Stimulated activated CD4-positive, alpha-beta T cell treated with anti-CD3 and anti-CD28 coated beads, Interleukin-15, amount 100 ng/mL, for 48 hours (primary cell): ENCODE measurements around the gene TUBB4B.

Experiments
- DNase-seq, 2 donors: peaks; one replicate each; pipeline ENCODE4 v3.0.0-alpha.2; 2020; ENCODE audit warnings: low read depth in 2 of 2

The TUBB4B gene

DNA sequence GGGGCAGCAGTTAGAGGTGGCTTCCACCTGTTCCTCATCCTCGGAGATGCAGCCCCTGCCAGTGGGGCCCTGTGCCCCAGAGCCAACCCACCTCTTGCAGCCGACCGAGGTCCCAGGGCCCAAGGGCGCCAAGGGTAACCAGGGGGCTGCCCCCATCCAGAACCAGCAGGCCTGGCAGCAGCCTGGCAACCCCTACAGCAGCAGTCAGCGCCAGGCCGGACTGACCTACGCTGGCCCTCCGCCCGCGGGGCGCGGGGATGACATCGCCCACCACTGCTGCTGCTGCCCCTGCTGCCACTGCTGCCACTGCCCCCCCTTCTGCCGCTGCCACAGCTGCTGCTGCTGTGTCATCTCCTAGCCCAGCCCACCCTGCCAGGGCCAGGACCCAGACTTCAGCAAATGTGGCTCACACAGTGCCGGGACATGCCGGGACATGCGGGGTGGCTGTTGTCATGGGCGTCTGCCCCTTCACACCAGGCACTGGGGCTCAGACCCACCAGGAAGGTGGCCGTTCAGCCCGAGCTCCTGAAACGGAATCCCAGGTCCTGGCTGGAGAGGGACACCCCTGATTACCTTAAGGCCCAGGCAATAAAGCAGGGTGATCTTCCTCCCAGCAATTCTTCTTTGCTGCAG, 15.3 kb upstream of the TUBB4B start:
- DNase-seq = no peak

- no peak for DNase-seq
These were observed 14.6 kb upstream of the TUBB4B start for GRCh38 chr9:137226338-137227053.

DNA sequence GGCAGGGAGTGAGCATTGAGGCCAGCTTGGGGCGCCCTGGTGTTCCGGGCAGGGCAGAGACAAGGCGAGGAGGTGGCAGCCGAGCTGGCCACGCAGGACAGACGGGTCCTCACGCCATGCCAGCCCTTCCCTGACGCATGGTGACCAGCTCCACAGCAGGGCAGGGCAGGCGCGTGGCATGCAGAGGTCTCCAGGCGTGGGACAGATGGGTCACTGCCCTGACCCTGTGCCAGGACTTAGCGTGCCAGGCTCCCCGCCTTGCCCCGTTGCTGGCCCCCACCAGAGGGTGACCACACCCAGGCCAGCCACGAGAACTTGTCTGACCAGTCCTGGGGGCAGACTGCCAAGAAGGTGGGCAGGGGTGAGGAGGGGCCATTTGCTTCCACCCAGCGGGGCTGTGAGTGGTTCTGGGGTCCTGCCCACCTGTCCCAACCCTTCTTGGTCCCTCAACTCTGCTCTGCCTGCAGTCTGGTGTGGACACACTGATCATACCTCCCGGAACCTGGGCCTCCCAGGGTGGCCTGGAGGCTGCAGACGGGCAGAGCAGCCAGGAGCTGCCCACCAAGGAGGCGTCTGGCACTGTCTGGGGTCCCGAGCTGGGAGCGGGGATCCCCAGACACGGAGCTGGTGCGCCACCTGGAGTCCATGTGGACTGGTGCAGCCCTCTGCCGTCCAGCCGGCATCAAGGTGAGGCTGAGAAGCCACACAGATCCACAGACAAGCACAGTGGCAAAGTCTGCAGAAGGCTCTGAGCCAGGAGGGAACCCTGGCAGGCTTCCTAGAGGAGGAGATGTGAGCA, 13.8 kb upstream of the TUBB4B start, which contains the start of gene RNF224:
RNF224 (plus strand) TSS at position 449 of the 799 bp plus-strand sequence. CDS start 834 bp downstream, outside the sequence.
- DNase-seq = peak; percentile 73 to 77

GRCh38 chr9:137227853-137228505, 13.1 kb upstream of the TUBB4B start:
- DNase-seq = no peak

GRCh38 chr9:137228506-137228967, 12.6 kb upstream of the TUBB4B start:
- no peak for DNase-seq

DNA sequence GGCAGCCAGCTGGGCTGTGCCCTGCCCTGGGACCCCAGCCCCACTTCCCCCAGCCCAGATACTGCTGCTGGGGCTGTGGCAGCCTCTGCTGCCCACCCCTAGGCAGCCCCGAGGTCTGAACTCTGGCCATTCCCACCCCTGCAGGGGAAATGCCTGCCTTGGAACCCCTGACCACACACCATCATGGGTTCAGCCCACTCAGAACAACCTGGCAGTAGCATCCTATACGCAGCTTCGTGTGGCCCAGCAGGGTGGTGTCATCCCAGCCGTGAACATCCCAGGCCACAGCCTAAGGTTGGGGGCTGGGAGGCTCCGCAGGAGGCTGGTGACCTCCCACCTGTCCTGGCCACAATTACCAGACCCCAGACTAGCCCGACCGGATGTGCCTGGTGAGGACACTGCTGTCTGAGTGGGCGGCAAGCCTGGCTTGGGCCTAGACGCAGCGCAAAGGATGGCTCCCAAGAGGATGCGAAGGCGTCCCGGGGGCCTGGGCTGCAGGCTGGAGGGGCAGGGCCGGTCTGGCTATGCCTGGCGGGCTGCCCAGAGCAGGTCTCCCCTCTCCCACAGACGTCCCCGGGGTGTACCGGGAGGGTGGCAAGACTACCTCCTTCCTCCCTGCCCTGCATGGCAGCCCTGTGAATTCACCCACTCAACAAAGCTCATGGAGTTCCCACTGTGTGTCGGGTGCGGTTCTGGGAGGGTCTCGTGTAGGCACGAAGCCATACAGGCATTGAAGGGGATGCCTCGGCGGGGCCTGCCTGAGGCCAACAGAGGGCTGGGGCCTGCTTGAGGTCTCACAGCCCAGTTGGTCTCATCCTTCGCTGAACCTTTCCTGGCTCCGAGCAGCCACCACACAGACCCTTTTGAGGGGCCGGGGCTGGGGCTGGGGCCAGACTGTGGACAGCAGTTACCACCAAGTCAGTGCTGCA, 11.9 kb upstream of the TUBB4B start:
- DNase-seq = no peak

- DNase-seq = no peak
These were observed 11.0 kb upstream of the TUBB4B start for GRCh38 chr9:137229903-137230704.

- DNase-seq = no peak
These were observed 10.2 kb upstream of the TUBB4B start, which contains the start of gene SLC34A3 for GRCh38 chr9:137230705-137231371. TSS of gene SLC34A3 (plus strand) at chr9:137230901. CDS start at chr9:137231703, 802 bp downstream.

DNA sequence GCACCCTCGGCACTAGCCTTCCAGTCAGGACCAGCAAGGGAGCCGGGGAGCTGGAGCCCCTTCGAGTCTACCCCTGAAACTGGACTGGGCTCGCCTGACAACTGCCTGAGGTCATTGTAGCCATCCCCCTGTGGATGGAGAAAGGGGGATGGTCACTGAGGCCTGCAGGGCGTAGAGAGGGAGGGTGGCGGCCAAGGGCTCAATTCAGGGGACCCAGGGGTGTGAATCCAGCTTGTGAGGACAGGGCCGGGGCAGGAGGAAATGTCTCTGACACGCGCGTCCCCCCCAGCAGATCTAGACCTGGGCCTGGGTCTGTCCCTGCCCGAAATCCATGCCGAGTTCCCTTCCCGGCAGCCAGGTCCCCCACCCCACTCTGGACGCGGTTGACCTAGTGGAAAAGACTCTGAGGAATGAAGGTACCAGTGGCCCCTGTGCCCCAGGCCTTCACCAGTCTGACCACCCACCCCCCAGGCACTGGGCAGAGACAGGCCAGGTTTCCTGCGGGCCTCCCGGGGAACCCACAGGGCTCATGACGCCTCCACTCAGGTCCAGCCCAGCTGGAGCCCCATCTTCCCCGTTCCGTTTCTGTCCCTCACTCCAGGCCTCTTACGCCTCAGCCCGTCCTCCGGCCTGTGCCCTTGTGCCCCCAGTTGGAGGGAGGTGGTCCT, 9.6 kb upstream of the TUBB4B start:
- no peak for DNase-seq

DNA sequence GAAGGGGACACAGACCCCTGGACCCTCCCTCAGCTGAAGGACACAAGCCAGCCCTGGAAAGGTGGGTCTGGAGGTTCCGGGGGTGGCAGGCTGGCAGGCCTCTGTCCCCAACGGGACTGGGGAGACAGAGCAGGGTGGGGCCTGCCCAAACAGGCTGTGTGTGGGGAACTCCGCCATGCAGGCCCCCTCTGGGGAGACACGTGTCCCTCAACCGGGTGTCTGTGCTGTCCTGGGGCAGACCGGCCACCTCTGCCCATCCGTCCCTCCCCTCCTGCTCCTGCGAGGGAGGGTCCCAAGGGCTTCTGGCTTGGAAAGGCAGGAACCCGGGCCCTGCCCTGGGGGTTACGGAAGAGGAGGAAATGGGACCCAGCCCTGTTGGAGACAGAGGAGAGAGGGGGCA, 9.0 kb upstream of the TUBB4B start:
- DNase-seq = no peak

GRCh38 chr9:137232510-137232909, 8.6 kb upstream of the TUBB4B start:
- no peak for DNase-seq

DNA sequence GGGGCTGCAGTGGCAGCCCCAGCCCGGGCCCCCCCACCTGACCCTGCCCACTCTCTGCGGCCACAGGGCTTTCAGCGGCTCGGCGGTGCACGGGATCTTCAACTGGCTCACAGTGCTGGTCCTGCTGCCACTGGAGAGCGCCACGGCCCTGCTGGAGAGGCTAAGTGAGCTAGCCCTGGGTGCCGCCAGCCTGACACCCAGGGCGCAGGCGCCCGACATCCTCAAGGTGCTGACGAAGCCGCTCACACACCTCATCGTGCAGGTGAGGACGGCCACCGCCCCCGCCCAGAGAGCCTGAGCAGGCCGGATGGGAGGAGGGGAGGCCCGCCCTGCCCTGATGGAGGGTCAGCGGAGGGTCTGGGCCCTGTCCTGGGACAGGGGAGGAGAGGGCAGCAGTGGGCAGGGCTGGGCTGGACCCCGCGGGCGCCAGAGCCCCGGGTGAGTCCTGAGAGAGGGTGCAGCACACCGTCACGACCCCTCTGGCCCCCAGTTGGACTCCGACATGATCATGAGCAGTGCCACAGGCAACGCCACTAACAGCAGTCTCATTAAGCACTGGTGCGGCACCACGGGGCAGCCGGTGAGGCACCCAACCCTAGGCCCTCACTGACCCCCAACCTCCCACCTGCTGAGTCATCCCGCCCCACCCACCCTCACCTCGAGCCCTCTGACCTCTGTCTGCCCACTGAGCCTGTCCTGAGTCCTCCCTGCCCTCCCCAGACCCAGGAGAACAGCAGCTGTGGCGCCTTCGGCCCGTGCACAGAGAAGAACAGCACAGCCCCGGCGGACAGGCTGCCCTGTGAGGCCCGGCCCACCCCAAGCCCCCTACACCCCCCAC, 7.7 kb upstream of the TUBB4B start:
- DNase-seq = no peak

DNA sequence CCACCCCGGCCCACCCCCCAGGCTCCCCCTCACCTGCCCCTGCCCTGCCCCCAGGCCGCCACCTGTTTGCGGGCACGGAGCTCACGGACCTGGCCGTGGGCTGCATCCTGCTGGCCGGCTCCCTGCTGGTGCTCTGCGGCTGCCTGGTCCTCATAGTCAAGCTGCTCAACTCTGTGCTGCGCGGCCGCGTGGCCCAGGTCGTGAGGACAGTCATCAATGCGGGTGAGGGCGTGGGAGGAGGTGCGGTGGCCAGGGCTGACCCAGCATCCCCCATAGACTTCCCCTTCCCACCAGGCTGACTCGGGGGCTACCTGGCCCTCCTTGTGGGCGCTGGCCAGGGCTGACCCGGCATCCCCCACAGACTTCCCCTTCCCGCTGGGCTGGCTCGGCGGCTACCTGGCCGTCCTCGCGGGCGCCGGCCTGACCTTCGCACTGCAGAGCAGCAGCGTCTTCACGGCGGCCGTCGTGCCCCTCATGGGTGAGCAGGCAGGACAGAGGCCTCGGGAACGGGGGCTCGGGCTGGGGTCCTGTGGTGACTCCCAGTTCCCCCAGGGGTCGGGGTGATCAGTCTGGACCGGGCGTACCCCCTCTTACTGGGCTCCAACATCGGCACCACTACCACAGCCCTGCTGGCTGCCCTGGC, 6.9 kb upstream of the TUBB4B start:
- no peak for DNase-seq

DNA sequence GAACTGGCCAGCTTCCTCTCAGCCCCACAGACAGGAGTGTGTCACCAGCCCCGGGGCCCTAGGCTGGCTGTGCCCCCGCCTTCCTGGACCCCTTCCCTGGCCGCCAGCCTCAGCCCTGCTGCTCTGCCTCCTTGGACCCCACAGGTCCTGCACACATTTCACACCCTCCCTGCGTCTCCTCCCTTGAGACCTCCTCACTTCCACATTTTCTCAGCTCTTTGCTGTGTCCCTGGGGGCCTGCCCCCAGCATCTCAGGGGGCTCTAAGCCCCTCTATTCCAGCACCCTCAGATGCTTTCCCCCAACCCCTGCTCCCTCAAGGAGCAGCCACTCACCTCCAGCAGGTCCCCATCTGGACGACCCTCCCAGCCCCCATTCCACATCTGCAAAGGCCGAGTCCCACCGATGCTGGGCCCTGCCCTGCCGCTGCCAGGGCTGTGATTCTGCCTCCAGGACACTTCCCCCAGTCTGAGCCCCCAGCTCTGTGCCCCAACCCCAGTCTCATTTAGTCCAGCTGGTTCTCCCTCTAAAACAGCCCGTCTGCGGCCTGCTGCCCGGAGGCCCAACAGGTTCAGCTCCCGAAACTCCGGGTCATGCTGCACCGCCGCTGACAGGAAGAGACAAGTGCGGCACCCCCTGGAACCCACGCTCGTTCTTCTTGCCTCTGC, 6.2 kb upstream of the TUBB4B start:
- no peak for DNase-seq

GRCh38 chr9:137235424-137236237, 5.5 kb upstream of the TUBB4B start:
- no peak for DNase-seq
